Measurements from ENCODE around the gene TMBIM1. TPM values are rescaled to one million over a fixed set of nuclear protein-coding genes. Genes with fewer than 3 reads are reported as not detected.

Gene TMBIM1
- total RNA-seq, 1 experiment from 2014 or later = 11.2 TPM

GRCh38 chr2:218290316-218291261 is 1.7 kb downstream of the TMBIM1 start:
- Histone ChIP-seq H3K27ac (no peak overlapping the region), H3K4me1 (peaks cover 10% of the 10 kb centered on the region), H3K36me3 (no peaks in the 10 kb centered on the region), H3K9me3 (replicated peaks) (no peaks in the 10 kb centered on the region), H3K4me3 (no peak overlapping the region), H3K27me3 (no peaks in the 10 kb centered on the region)
- no peak for DNase-seq

GRCh38 chr2:218289639-218290315 is 2.5 kb downstream of the TMBIM1 start:
- no peaks in the 10 kb centered on the region for H3K9me3 ChIP-seq (replicated peaks)
- H3K4me1 ChIP-seq = peaks cover 17% of the 10 kb centered on the region
- no peak overlapping the region for H3K4me3 ChIP-seq
- H3K36me3 ChIP-seq = no peaks in the 10 kb centered on the region
- H3K27ac ChIP-seq = no peak overlapping the region
- H3K27me3 ChIP-seq = no peaks in the 10 kb centered on the region
- no peak for DNase-seq

- Histone ChIP-seq H3K9me3 (replicated peaks) (no peaks in the 10 kb centered on the region), H3K4me1 (peaks cover 14% of the 10 kb centered on the region), H3K27me3 (no peaks in the 10 kb centered on the region), H3K4me3 (peak overlapping the region; percentile 47), H3K36me3 (no peaks in the 10 kb centered on the region), H3K27ac (peak overlapping the region; percentile 93)
- DNase-seq = peak; percentile 94 to 96
These were observed 5.5 kb downstream of the TMBIM1 start for GRCh38 chr2:218286570-218287459.

- Histone ChIP-seq H3K27me3 (no peaks in the 10 kb centered on the region), H3K27ac (peak overlapping the region; percentile 93), H3K4me3 (peak overlapping the region; percentile 47), H3K4me1 (peaks cover 14% of the 10 kb centered on the region), H3K9me3 (replicated peaks) (no peaks in the 10 kb centered on the region), H3K36me3 (no peaks in the 10 kb centered on the region)
- DNase-seq = no peak
These were observed 6.7 kb downstream of the TMBIM1 start for GRCh38 chr2:218285604-218286003.

- H3K9me3 ChIP-seq (replicated peaks) = no peaks in the 10 kb centered on the region
- no peak for DNase-seq
- peaks cover 14% of the 10 kb centered on the region for H3K4me1 ChIP-seq
- no peak overlapping the region for H3K27ac ChIP-seq
- no peaks in the 10 kb centered on the region for H3K27me3 ChIP-seq
- no peak overlapping the region for H3K4me3 ChIP-seq
- no peaks in the 10 kb centered on the region for H3K36me3 ChIP-seq
These were observed 8.0 kb downstream of the TMBIM1 start for GRCh38 chr2:218284106-218284811.

- Histone ChIP-seq H3K27ac (peak overlapping the region; percentile 19; the same call in 1 of the 2 replicates), H3K9me3 (replicated peaks) (no peaks in the 10 kb centered on the region), H3K4me3 (no peak overlapping the region), H3K4me1 (peaks cover 10% of the 10 kb centered on the region), H3K36me3 (no peaks in the 10 kb centered on the region), H3K27me3 (no peaks in the 10 kb centered on the region)
- DNase-seq = no peak
These were observed 9.9 kb downstream of the TMBIM1 start for GRCh38 chr2:218282173-218282991.

GRCh38 chr2:218281449-218281848 is 10.9 kb downstream of the TMBIM1 start:
- Histone ChIP-seq H3K27ac (no peak overlapping the region), H3K36me3 (no peaks in the 10 kb centered on the region), H3K4me1 (peaks cover 10% of the 10 kb centered on the region), H3K27me3 (no peaks in the 10 kb centered on the region), H3K4me3 (no peak overlapping the region), H3K9me3 (replicated peaks) (no peaks in the 10 kb centered on the region)
- DNase-seq = no peak

- Histone ChIP-seq H3K36me3 (no peaks in the 10 kb centered on the region), H3K27ac (no peak overlapping the region), H3K27me3 (no peaks in the 10 kb centered on the region), H3K9me3 (replicated peaks) (no peaks in the 10 kb centered on the region), H3K4me1 (peaks cover 4% of the 10 kb centered on the region), H3K4me3 (no peak overlapping the region)
- no peak for DNase-seq
These were observed 11.9 kb downstream of the TMBIM1 start for GRCh38 chr2:218280260-218280870.

- no peak for DNase-seq
- Histone ChIP-seq H3K36me3 (peaks cover 8% of the 10 kb centered on the region; the same call in 1 of the 2 replicates), H3K4me1 (no peaks in the 10 kb centered on the region; the same call in 1 of the 2 replicates), H3K27ac (no peak overlapping the region), H3K4me3 (no peak overlapping the region), H3K27me3 (no peaks in the 10 kb centered on the region), H3K9me3 (replicated peaks) (no peaks in the 10 kb centered on the region)
These were observed 13.6 kb downstream of the TMBIM1 start for GRCh38 chr2:218278531-218279360.

GRCh38 chr2:218277921-218278320 is 14.4 kb downstream of the TMBIM1 start:
- H3K4me3 ChIP-seq = no peak overlapping the region
- no peaks in the 10 kb centered on the region for H3K9me3 ChIP-seq (replicated peaks)
- H3K27ac ChIP-seq = no peak overlapping the region
- peaks cover 8% of the 10 kb centered on the region; the same call in 1 of the 2 replicates for H3K36me3 ChIP-seq
- DNase-seq = no peak
- H3K27me3 ChIP-seq = no peaks in the 10 kb centered on the region
- no peaks in the 10 kb centered on the region; the same call in 1 of the 2 replicates for H3K4me1 ChIP-seq

- no peak overlapping the region for H3K27ac ChIP-seq
- H3K36me3 ChIP-seq = peaks cover 9% of the 10 kb centered on the region; the same call in 1 of the 2 replicates
- H3K4me1 ChIP-seq = no peaks in the 10 kb centered on the region
- H3K4me3 ChIP-seq = no peak overlapping the region
- no peak for DNase-seq
- H3K9me3 ChIP-seq (replicated peaks) = no peaks in the 10 kb centered on the region
- no peaks in the 10 kb centered on the region for H3K27me3 ChIP-seq
These were observed 15.1 kb downstream of the TMBIM1 start for GRCh38 chr2:218276986-218277755.

Data from SJCRH30 (cell line).